SK-N-MC (cell line): Measurements from ENCODE around the gene PDE7B.

Experiments used
- DNase-seq: peaks from one replicate; pipeline ENCODE4 v3.0.0-alpha.2; 2011; ENCODE audit warnings: low read depth, low spot score
- H3K27ac ChIP-seq: fragments of 200-600 bp; sonication (generic); 2 replicates; pipeline ENCODE4 v1.5.1; 2016; ENCODE audit warnings: mixed run types
- H3K36me3 ChIP-seq: fragments of 200-600 bp; sonication (generic); 2 replicates; pipeline ENCODE4 v1.6.1; 2017; ENCODE audit warnings: antibody characterized with exemption, low read length, mixed read lengths; ENCODE audit not compliant: insufficient read depth
- H3K4me3 ChIP-seq: fragments of 200-600 bp; sonication (generic); 2 replicates; pipeline ENCODE4 v1.5.1; 2016
- H3K9ac ChIP-seq: fragments of 200-600 bp; sonication (generic); 2 replicates; pipeline ENCODE4 v1.8.0; 2017; ENCODE audit warnings: mixed run types, mixed read lengths; ENCODE audit not compliant: insufficient read length
- H3K9me3 ChIP-seq: fragments of 200-600 bp; sonication (generic); 2 replicates; pipeline ENCODE4 v1.6.1; 2017; ENCODE audit warnings: low read depth, mild to moderate bottlenecking, antibody characterized with exemption, low read length, moderate library complexity, mixed read lengths
- EZH2 ChIP-seq: fragments of 200-600 bp; sonication (generic); IDR thresholded peaks from one replicate; pipeline ENCODE4 v1.6.1; 2017; ENCODE audit warnings: antibody characterized with exemption
- FOXP2 ChIP-seq: optimal IDR thresholded peaks from 2 replicates; pipeline ENCODE3; 2011; ENCODE audit warnings: mild to moderate bottlenecking, moderate library complexity; ENCODE audit not compliant: insufficient read depth; ENCODE audit errors: extremely low read length, control extremely low read depth
- POLR2AphosphoS5 ChIP-seq: IDR thresholded peaks from 2 replicates; pipeline ENCODE4 v1.6.1; 2012; ENCODE audit warnings: mild to moderate bottlenecking, low read depth, low read length, borderline replicate concordance

Gene PDE7B

DNA sequence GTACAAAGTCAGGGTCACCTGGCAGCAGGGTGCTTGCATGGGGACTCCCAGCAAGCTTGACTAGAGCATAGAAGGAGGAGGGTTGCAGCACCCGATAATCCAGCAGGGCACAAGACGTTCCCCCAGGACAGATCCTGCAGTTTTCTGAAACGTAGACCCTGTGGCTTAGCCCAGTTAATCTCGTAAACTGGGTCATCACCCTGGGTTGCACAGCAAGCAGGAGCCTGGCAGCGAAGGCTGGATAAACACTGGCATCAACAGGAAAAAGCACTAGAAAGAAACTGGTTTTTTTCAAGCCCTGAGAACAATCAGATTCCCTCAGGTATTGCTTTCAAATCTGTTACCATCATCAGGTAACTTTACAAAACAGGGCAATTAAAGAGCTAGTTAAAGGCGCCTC is 92.6 kb downstream of the PDE7B start:
- Histone ChIP-seq H3K9me3 (no peaks in the 10 kb centered on the region), H3K4me3 (no peak overlapping the region), H3K27ac (no peak overlapping the region), H3K9ac (no peak overlapping the region), H3K36me3 (no peaks in the 10 kb centered on the region)
- DNase-seq, result no peak
- TF ChIP-seq EZH2 (no peak), POLR2AphosphoS5 (no peak), FOXP2 (no peak)

DNA sequence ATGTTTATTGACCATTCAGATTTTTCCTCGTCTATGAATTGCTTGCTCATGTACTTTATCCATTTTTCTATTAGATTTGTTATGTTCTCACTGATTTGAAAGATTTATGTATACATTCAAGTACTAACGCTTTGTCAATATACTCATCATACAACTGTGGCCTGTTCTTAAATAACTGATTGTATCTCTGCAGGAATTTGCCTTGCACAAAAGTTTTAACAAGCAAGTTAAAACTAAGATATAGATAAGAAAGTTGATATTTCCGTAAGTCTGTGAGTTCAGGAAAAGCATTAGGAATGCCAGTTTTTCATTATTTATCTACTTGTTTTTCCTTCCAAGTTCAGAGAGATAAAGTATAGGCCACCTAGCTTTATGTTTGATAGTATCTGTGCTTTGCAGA is 95.2 kb downstream of the PDE7B start:
- no peak overlapping the region for H3K27ac ChIP-seq
- no peaks in the 10 kb centered on the region for H3K36me3 ChIP-seq
- TF ChIP-seq FOXP2, result no peak
- TF ChIP-seq EZH2, result no peak
- no peak for TF ChIP-seq POLR2AphosphoS5

DNA sequence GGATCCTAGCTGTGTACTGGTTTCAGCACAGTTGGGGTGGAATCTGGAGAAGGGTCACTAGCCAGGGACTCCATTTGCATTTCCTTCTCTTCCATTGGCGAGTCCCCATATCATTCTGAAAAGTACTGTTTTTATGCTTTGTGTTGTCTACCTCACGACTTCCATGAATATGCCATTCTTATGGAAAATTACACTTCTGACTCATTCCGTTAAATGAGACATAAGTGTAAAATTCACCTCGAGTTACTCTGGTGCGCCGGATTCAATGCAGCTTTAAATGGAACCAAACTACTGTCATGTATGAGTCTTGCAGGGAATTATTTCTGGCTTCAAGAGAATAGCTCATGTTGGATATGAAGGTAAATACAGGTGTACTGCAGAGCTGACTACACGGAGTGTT is 99.2 kb downstream of the PDE7B start:
- Histone ChIP-seq H3K27ac (no peak overlapping the region), H3K36me3 (no peaks in the 10 kb centered on the region), H3K9me3 (no peaks in the 10 kb centered on the region), H3K4me3 (no peak overlapping the region), H3K9ac (no peak overlapping the region)
- TF ChIP-seq POLR2AphosphoS5 (no peak), EZH2 (no peak), FOXP2 (no peak)
- DNase-seq, result no peak

More for the DNA sequence above, 95.2 kb downstream of the PDE7B start:
- H3K4me3 ChIP-seq, result no peak overlapping the region
- H3K9me3 ChIP-seq, result no peaks in the 10 kb centered on the region
- DNase-seq, result no peak
- H3K9ac ChIP-seq, result no peak overlapping the region

DNA sequence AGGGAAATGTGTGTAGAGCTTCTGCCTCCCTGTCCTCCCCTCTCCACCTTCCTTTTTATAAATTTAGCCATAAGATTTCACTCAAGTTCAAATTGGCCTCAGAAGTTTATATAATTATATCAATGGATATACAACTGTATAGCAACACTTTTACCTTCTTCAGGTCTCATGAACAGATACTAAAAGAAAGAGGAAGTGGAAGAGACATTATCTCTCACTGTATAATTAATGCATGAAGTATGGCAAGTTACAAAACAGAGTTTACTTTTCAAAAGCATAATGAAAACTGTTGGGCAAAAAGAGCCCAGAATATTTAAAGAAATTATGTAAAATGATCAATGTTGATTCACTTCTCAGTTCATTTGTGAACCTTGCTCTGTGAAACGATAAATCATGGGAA is 99.7 kb downstream of the PDE7B start:
- TF ChIP-seq FOXP2, result no peak
- TF ChIP-seq POLR2AphosphoS5, result no peak
- no peak for TF ChIP-seq EZH2
- Histone ChIP-seq H3K27ac (no peak overlapping the region), H3K9me3 (no peaks in the 10 kb centered on the region), H3K4me3 (no peak overlapping the region), H3K36me3 (no peaks in the 10 kb centered on the region), H3K9ac (no peak overlapping the region)
- DNase-seq, result no peak

DNA sequence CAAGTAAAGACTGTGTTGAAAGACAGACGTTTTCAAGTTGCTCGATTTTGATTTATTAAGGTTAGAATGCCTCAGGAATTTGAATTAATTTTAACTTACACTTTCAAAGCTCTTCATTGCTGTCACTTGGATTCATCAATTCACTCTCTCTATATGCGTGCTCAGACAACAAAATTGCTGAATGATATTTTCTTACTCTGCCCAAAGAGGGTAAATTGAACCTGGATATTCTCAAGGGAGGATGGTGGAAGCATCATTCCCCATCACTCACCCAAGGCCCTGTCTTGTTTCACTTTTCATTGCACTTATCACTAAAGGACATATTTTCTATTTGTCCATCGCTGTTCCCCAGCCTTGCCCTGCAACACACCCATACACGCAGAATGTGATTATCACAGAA is 102.3 kb downstream of the PDE7B start:
- DNase-seq, result no peak
- Histone ChIP-seq H3K4me3 (no peak overlapping the region), H3K9me3 (no peaks in the 10 kb centered on the region), H3K36me3 (no peaks in the 10 kb centered on the region), H3K9ac (no peak overlapping the region), H3K27ac (no peak overlapping the region)
- no peak for TF ChIP-seq POLR2AphosphoS5
- no peak for TF ChIP-seq EZH2
- no peak for TF ChIP-seq FOXP2

DNA sequence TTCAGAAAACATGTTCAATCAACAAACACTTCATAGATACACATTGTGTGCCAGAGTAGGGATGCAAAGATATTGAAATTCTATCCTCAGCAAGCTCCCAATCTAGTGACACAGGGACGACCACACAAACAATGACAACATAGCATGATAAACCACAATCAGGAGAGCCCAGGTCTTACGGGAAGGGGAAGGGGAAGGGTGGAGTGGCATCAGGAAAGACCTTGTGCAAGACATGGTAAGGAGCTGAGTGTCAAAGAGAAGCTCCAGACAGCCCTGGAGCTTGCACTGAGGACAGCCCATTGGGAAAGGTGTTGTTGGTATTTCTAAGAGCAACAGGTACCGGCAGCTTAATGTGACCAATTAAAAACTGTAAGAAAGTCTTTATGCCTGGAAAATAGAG is 103.6 kb downstream of the PDE7B start:
- Histone ChIP-seq H3K27ac (no peak overlapping the region), H3K9me3 (no peaks in the 10 kb centered on the region), H3K36me3 (no peaks in the 10 kb centered on the region), H3K9ac (no peak overlapping the region), H3K4me3 (no peak overlapping the region)
- TF ChIP-seq EZH2 (no peak), POLR2AphosphoS5 (no peak), FOXP2 (no peak)
- DNase-seq, result no peak

DNA sequence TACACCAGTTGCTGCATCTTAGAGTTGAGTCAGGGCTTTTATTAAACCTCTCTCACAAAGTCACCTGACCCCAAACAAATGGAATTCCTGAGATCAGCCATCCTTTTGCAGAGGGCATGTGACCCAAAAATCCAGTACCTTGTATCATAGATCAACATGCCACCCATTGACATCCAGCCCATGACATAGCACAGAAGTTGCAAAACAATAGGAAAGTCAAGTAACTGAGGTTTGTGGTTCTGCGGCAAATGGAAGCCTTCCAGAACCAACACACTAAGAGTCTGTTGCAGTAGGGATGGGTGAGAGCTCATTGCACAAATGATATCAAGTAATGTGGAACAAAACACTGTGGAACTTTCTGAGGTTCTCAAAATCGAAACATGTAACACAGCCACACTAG is 111.2 kb downstream of the PDE7B start:
- no peak for TF ChIP-seq FOXP2
- no peak for TF ChIP-seq POLR2AphosphoS5
- H3K36me3 ChIP-seq, result no peaks in the 10 kb centered on the region
- no peak overlapping the region for H3K27ac ChIP-seq
- no peak overlapping the region for H3K9ac ChIP-seq
- no peak overlapping the region for H3K4me3 ChIP-seq
- no peaks in the 10 kb centered on the region for H3K9me3 ChIP-seq
- no peak for DNase-seq

DNA sequence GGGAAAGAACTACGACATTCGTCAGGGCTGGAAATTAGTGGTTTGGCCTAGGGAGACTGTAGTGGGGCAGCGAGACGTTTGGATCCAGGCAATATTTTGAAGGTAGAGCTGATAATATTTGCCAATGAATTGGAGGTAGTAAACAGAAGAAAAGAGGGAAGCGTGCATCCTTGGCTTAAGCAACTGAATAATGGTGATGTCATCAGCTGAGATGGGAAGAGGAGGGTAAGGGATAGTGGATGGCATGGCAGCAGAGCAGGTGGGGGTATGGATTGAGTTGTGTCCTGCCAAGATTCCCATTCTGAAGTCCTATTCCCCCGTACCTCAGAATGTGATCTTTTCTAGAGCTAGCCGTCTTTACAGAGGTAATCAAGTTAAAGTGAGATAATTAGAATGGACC is 119.2 kb downstream of the PDE7B start:
- DNase-seq, result no peak
- Histone ChIP-seq H3K27ac (no peak overlapping the region), H3K4me3 (no peak overlapping the region), H3K9me3 (no peaks in the 10 kb centered on the region), H3K9ac (no peak overlapping the region), H3K36me3 (no peaks in the 10 kb centered on the region)
- TF ChIP-seq FOXP2 (no peak), POLR2AphosphoS5 (no peak), EZH2 (no peak)

DNA sequence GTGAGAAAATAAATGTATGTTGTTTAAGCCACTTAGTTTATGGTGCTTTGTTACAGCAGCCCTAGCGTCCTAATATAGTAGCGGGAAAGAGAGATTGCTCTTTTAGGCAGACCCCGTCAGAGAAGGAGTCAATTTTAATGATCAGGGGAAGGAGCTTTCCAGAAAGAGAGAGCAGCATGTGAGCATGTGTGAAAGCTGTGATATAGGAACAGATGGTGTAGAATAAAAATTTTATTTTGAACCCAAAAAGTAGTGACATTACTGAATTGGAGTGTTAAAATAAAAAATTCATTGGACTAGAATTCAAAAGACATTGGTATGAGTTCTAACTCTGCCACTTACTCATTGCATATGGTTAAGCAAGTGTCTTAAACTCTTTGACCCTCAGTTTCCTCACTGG is 119.8 kb downstream of the PDE7B start:
- TF ChIP-seq POLR2AphosphoS5, result no peak
- TF ChIP-seq FOXP2, result no peak
- no peak for TF ChIP-seq EZH2
- Histone ChIP-seq H3K4me3 (no peak overlapping the region), H3K9ac (no peak overlapping the region), H3K27ac (no peak overlapping the region), H3K36me3 (no peaks in the 10 kb centered on the region), H3K9me3 (no peaks in the 10 kb centered on the region)
- DNase-seq, result no peak

DNA sequence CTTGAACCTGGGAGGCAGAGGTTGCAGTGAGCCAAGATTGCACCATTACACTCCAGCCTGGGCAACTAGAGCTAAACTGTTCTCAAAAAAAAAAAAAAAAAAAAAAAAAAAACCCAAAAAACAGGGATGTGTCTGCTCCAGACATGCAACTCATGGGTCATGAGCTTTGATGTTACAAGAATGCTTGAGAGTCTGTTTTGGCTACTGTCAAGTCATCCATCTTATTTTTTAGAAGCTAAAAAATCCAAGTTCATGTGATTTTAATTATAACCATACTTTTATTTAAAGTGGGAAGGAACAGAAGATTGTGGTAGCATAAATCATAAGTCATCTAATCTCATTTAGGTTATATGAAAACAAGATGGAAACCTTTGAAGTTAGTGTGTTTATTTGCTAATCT is 120.6 kb downstream of the PDE7B start:
- Histone ChIP-seq H3K9ac (no peak overlapping the region), H3K36me3 (no peaks in the 10 kb centered on the region), H3K9me3 (no peaks in the 10 kb centered on the region), H3K4me3 (no peak overlapping the region), H3K27ac (no peak overlapping the region)
- no peak for DNase-seq
- no peak for TF ChIP-seq FOXP2
- no peak for TF ChIP-seq POLR2AphosphoS5
- no peak for TF ChIP-seq EZH2
